ENCODE measurements around the gene OVOL3. TPM values are rescaled to one million over a fixed set of nuclear protein-coding genes. Genes with fewer than 3 reads are reported as not detected.

The OVOL3 gene
- total RNA-seq, 1 donor from 2014 or later = not detected

- Histone ChIP-seq H3K4me3 (peak overlapping the region; percentile 58), H3K36me3 (peaks cover 40% of the 10 kb centered on the region), H3K4me1 (peaks cover 7% of the 10 kb centered on the region), H3K27ac (peak overlapping the region; percentile 95), H3K9me3 (no peaks in the 10 kb centered on the region), H3K27me3 (no peaks in the 10 kb centered on the region)
- ATAC-seq (no peak), DNase-seq (no peak)
- intact Hi-C loops (cut with DNase I) = no loop called here
- no peak for TF ChIP-seq CTCF (IDR thresholded peaks at IDR 0.05)
Observed at GRCh38 chr19:36152019-36152351, 41.0 kb downstream of the OVOL3 start.

GRCh38 chr19:36152352-36153091 is 41.6 kb downstream of the OVOL3 start, which contains the start of gene COX7A1:
Gene COX7A1 (minus strand): TSS chr19:36152447. CDS start chr19:36152407, 40 bp downstream.
- H3K4me3 ChIP-seq = peak within 1 kb of the TSS; percentile 58
- peak; percentile 75 for DNase-seq
- no peaks in the 10 kb centered on the region for H3K27me3 ChIP-seq
- TF ChIP-seq CTCF (IDR thresholded peaks at IDR 0.05) = no peak
- H3K4me1 ChIP-seq = peaks cover 7% of the 10 kb centered on the region
- peak; percentile 78 for ATAC-seq
- intact Hi-C loops (cut with DNase I) = no loop called here
- H3K27ac ChIP-seq = peak within 1 kb of the TSS; percentile 95
- H3K36me3 ChIP-seq = peaks cover 35% of the 10 kb centered on the region
- no peaks in the 10 kb centered on the region for H3K9me3 ChIP-seq

GRCh38 chr19:36153126-36153525 is 42.2 kb downstream of the OVOL3 start:
- ATAC-seq (no peak), DNase-seq (no peak)
- Histone ChIP-seq H3K27ac (peak overlapping the region; percentile 95), H3K4me3 (peak overlapping the region; percentile 58), H3K27me3 (no peaks in the 10 kb centered on the region), H3K36me3 (peaks cover 29% of the 10 kb centered on the region), H3K9me3 (no peaks in the 10 kb centered on the region), H3K4me1 (peaks cover 7% of the 10 kb centered on the region)
- TF ChIP-seq CTCF (IDR thresholded peaks at IDR 0.05) = no peak
- intact Hi-C loops (cut with DNase I) = no loop called here

- Histone ChIP-seq H3K27ac (no peak overlapping the region), H3K36me3 (peaks cover 5% of the 10 kb centered on the region), H3K4me1 (no peaks in the 10 kb centered on the region), H3K4me3 (no peak overlapping the region), H3K27me3 (no peaks in the 10 kb centered on the region), H3K9me3 (no peaks in the 10 kb centered on the region)
- TF ChIP-seq CTCF (IDR thresholded peaks at IDR 0.05) = no peak
- intact Hi-C loops (cut with DNase I) = no loop called here
- DNase-seq (no peak), ATAC-seq (no peak)
Observed at GRCh38 chr19:36160821-36161596, 50.1 kb downstream of the OVOL3 start.

Other genes starting within 250 kb of the OVOL3 start
- 7.0 TPM for gene APLP1, start 242.6 kb upstream of the OVOL3 start, total RNA-seq
- 19.5 TPM for gene NFKBID, start 210.6 kb upstream of the OVOL3 start, total RNA-seq
- gene HCST, start 208.6 kb upstream of the OVOL3 start, total RNA-seq = 44.0 TPM
- 367 TPM for gene TYROBP, start 202.8 kb upstream of the OVOL3 start, total RNA-seq
- 10.5 TPM for gene LRFN3, start 174.8 kb upstream of the OVOL3 start, total RNA-seq
- gene SDHAF1, start 116.0 kb upstream of the OVOL3 start, total RNA-seq = 14.2 TPM
- 8.1 TPM for gene SYNE4, start 102.3 kb upstream of the OVOL3 start, total RNA-seq
- 18.7 TPM for gene ALKBH6, start 96.9 kb upstream of the OVOL3 start, total RNA-seq
- gene CLIP3, start 78.3 kb upstream of the OVOL3 start, total RNA-seq = 10.5 TPM
- 5.2 TPM for gene THAP8, start 56.9 kb upstream of the OVOL3 start, total RNA-seq
- 0.93 TPM for gene WDR62, start 56.2 kb upstream of the OVOL3 start, total RNA-seq
- 37.6 TPM for gene POLR2I, start 3.7 kb downstream of the OVOL3 start, total RNA-seq
- gene TBCB, start 4.3 kb downstream of the OVOL3 start, total RNA-seq = 82.2 TPM
- 582 TPM for gene CAPNS1, start 28.9 kb downstream of the OVOL3 start, total RNA-seq
- gene COX7A1, start 41.3 kb downstream of the OVOL3 start, total RNA-seq = 79.4 TPM
- 6.4 TPM for gene ZNF565, start 103.5 kb downstream of the OVOL3 start, total RNA-seq
- 41.2 TPM for gene ZNF146, start 104.0 kb downstream of the OVOL3 start, total RNA-seq